ENCODE data around the gene PXMP4. TPM values are rescaled to one million over a fixed set of nuclear protein-coding genes. Genes with fewer than 3 reads are reported as not detected.

PXMP4 gene
- total RNA-seq, 1 experiment from 2014 or later: 3.3 TPM

GRCh38 chr20:33669224-33669623 lies 50.9 kb downstream of the PXMP4 start:
- Mint-ChIP-seq H3K27me3 (ENCODE audit: low read depth) (peaks cover 14% of the 10 kb centered on the region), H3K4me3 (no peak overlapping the region), H3K36me3 (peaks cover 5% of the 10 kb centered on the region; the same call in 1 of the 2 replicates), H3K27ac (no peak overlapping the region), H3K9me3 (no peaks in the 10 kb centered on the region), H3K4me1 (peaks cover 37% of the 10 kb centered on the region)
- no peak for DNase-seq (ENCODE audit: low spot score)
- ChIA-PET POLR2A (interaction anchor here (3.4 kb wide), 1 partner anchor 14 kb away, joined by 24 read pairs; no protein-coding TSS in a partner anchor), CTCF (interaction anchor here (3.1 to 7.9 kb wide), 2 partner anchors 10 to 16 kb away, joined by 24 to 134 read pairs; no protein-coding TSS in a partner anchor)
- ATAC-seq: no peak
- TF ChIP-seq ZBTB21 (CRISPR knock-in tag; IDR thresholded peaks at IDR 0.05; ENCODE audit: borderline replicate concordance) (no peak), CREM (CRISPR knock-in tag; IDR thresholded peaks at IDR 0.05) (no peak), ZNF138 (CRISPR knock-in tag; conservative IDR thresholded peaks at IDR 0.05) (no peak), ZNF671 (CRISPR knock-in tag; IDR thresholded peaks at IDR 0.05) (no peak), GTF2I (CRISPR knock-in tag; conservative IDR thresholded peaks at IDR 0.05) (no peak), ZNF263 (CRISPR knock-in tag; IDR thresholded peaks at IDR 0.05; ENCODE audit: low read depth) (no peak)
- TF ChIP-seq, protein P1, sequence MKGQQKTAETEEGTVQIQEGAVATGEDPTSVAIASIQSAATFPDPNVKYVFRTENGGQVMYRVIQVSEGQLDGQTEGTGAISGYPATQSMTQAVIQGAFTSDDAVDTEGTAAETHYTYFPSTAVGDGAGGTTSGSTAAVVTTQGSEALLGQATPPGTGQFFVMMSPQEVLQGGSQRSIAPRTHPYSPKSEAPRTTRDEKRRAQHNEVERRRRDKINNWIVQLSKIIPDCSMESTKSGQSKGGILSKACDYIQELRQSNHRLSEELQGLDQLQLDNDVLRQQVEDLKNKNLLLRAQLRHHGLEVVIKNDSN (CRISPR knock-in tag; IDR thresholded peaks at IDR 0.05): no peak
- TF ChIP-seq, protein P2, sequence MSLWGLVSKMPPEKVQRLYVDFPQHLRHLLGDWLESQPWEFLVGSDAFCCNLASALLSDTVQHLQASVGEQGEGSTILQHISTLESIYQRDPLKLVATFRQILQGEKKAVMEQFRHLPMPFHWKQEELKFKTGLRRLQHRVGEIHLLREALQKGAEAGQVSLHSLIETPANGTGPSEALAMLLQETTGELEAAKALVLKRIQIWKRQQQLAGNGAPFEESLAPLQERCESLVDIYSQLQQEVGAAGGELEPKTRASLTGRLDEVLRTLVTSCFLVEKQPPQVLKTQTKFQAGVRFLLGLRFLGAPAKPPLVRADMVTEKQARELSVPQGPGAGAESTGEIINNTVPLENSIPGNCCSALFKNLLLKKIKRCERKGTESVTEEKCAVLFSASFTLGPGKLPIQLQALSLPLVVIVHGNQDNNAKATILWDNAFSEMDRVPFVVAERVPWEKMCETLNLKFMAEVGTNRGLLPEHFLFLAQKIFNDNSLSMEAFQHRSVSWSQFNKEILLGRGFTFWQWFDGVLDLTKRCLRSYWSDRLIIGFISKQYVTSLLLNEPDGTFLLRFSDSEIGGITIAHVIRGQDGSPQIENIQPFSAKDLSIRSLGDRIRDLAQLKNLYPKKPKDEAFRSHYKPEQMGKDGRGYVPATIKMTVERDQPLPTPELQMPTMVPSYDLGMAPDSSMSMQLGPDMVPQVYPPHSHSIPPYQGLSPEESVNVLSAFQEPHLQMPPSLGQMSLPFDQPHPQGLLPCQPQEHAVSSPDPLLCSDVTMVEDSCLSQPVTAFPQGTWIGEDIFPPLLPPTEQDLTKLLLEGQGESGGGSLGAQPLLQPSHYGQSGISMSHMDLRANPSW (CRISPR knock-in tag; conservative IDR thresholded peaks at IDR 0.05; ENCODE audit: low read depth): no peak

DNA sequence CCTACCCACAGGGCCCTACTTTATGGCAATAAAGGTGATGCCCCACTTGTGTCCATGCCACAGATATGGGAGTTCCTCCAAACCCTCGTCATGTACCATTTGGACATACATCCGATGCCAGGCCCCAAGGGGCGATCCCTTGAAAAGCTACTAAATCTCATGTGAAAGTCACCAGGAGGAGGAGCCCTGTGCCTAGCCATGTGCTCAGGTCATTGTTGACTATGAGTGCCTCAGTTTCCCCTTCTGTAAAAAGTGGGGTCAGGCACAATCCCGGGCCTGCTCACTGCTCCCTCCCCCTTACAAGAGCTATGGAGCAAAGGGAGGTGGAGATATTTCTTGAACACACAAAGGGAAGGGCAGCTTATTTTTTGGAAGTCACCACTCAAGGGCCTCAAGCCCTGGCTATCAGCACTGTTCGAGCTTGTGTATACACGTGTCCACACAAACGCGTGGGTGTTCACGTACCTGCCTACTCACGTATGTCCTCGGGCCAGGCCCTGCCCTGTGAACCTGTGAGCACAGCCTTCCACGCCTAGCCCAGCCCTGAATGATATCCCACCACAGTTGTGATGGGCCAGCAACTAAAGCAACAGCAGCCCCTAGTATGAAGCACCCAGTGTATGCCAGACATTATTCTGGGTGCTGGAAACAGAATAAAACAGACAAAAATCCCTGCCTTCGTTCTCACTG lies 51.5 kb downstream of the PXMP4 start:
- POLR2A ChIA-PET: interaction anchor here (2.1 to 3.4 kb wide), 2 partner anchors 14 to 63 kb away, joined by 5 to 24 read pairs; partner anchors contain the start of gene ZNF341

More for the DNA sequence above, 51.5 kb downstream of the PXMP4 start:
- ATAC-seq (no peak), DNase-seq (ENCODE audit: low spot score) (no peak)
- Mint-ChIP-seq H3K27me3 (ENCODE audit: low read depth) (peaks cover 14% of the 10 kb centered on the region), H3K9me3 (no peaks in the 10 kb centered on the region), H3K36me3 (peaks cover 5% of the 10 kb centered on the region; the same call in 1 of the 2 replicates), H3K4me3 (no peak overlapping the region), H3K4me1 (peaks cover 38% of the 10 kb centered on the region), H3K27ac (no peak overlapping the region)
- TF ChIP-seq ZNF219 (CRISPR knock-in tag; IDR thresholded peaks at IDR 0.05; ENCODE audit: borderline replicate concordance) (no peak), MYBL2 (CRISPR knock-in tag; IDR thresholded peaks at IDR 0.05) (no peak), NFATC4 (CRISPR knock-in tag; IDR thresholded peaks at IDR 0.05) (no peak), ESRRA (CRISPR knock-in tag; IDR thresholded peaks at IDR 0.05; ENCODE audit: borderline replicate concordance) (no peak), SOX15 (CRISPR knock-in tag; IDR thresholded peaks at IDR 0.05) (no peak), ZNF121 (CRISPR knock-in tag; IDR thresholded peaks at IDR 0.05) (no peak), HMGXB4 (CRISPR knock-in tag; IDR thresholded peaks at IDR 0.05) (no peak)
- TF ChIP-seq, protein P3, sequence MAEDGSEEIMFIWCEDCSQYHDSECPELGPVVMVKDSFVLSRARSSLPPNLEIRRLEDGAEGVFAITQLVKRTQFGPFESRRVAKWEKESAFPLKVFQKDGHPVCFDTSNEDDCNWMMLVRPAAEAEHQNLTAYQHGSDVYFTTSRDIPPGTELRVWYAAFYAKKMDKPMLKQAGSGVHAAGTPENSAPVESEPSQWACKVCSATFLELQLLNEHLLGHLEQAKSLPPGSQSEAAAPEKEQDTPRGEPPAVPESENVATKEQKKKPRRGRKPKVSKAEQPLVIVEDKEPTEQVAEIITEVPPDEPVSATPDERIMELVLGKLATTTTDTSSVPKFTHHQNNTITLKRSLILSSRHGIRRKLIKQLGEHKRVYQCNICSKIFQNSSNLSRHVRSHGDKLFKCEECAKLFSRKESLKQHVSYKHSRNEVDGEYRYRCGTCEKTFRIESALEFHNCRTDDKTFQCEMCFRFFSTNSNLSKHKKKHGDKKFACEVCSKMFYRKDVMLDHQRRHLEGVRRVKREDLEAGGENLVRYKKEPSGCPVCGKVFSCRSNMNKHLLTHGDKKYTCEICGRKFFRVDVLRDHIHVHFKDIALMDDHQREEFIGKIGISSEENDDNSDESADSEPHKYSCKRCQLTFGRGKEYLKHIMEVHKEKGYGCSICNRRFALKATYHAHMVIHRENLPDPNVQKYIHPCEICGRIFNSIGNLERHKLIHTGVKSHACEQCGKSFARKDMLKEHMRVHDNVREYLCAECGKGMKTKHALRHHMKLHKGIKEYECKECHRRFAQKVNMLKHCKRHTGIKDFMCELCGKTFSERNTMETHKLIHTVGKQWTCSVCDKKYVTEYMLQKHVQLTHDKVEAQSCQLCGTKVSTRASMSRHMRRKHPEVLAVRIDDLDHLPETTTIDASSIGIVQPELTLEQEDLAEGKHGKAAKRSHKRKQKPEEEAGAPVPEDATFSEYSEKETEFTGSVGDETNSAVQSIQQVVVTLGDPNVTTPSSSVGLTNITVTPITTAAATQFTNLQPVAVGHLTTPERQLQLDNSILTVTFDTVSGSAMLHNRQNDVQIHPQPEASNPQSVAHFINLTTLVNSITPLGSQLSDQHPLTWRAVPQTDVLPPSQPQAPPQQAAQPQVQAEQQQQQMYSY (CRISPR knock-in tag; IDR thresholded peaks at IDR 0.05): no peak
- TF ChIP-seq, protein P4, sequence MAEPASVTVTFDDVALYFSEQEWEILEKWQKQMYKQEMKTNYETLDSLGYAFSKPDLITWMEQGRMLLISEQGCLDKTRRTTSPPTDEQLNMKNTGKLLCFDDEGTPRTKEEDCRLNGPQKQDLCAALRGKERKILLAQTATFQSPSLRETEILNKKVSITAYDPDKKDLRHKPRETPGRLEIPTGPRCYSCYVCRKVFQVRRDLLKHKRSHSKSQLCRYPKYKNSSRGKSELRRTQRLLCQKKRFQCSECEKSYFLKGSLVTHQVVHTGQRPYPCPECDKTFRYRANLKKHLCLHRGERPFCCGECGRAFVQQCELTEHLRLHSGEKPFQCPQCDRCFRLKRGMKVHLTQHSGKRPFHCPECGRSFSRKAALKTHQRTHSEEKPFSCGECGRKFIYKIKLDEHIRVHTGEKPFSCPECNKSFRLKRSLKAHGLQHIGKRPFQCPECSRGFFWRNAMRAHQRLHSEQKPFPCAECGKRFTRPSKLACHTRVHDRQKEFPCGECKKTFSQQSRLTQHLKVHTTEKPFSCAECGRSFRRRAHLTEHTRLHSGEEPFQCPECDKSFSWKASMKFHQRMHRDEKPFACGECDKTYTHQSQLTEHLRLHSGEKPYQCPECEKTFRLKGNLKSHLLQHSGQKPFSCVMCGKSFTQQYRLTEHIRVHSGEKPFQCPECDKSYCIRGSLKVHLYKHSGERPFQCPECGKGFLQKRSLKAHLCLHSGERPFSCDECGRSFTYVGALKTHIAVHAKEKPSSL (CRISPR knock-in tag; conservative IDR thresholded peaks at IDR 0.05): no peak
- TF ChIP-seq, protein P5, sequence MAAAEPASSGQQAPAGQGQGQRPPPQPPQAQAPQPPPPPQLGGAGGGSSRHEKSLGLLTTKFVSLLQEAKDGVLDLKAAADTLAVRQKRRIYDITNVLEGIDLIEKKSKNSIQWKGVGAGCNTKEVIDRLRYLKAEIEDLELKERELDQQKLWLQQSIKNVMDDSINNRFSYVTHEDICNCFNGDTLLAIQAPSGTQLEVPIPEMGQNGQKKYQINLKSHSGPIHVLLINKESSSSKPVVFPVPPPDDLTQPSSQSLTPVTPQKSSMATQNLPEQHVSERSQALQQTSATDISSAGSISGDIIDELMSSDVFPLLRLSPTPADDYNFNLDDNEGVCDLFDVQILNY (CRISPR knock-in tag; IDR thresholded peaks at IDR 0.05): no peak
- CTCF ChIA-PET: interaction anchor here (0.6 to 7.9 kb wide), 33 partner anchors 10 to 406 kb away, joined by 3 to 134 read pairs (median 4); partner anchors contain the start of genes CBFA2T2, CDK5RAP1, E2F1 and PXMP4

Measured in WTC11 (cell line).